Measurements from ENCODE around the gene JHY.

JHY gene

DNA sequence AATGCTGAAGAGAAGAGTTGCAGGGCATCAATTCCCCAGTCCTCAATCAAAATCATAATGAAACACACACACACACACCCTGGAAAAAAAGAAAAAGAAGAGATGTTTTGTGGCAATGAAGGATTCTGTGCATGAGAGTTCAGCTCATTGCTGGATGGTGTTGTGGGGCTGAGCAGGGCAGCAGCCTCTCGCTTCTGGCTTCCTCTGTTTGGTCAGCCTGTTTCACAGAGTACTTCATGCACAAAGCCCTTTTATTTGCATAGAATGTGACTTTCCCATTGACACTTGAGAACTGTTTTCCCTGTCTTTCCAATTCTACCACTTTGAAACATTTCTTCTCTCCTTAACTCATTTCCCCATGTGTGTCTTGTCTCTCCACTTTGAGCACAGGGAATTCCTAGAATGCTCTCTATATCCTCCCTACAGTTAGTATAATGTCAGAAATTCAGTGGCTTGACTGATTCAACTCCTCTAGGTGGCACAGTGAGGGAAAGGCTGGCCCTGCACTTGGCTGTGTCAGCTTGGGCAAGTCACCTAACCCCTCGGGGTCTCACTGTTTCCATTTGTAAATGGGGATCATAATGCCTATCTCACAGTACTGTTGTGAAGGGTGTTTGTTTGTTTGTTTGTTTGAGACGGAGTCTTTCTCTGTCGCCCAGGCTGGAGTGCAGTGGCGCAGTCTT, 124.4 kb downstream of the JHY start:
- in situ Hi-C loops (cut with MboI; ENCODE audit: low sequenced_read_pairs): no loop called here

Measured in HL-60/S4 treated with phorbol 12-myristate 13-acetate at 8.2 ng/mL for 4 days and 3 days (cell line).